HCT116 (cell line): ENCODE data around the gene RBP5.

ENCODE experiments used
- POLR2A ChIP-seq: IDR thresholded peaks from 2 replicates; pipeline ENCODE4 v1.7.0; 2011; ENCODE audit warnings: borderline replicate concordance; ENCODE audit not compliant: insufficient read depth, insufficient read length; ENCODE audit errors: extremely low read depth
- POLR2AphosphoS5 ChIP-seq: IDR thresholded peaks from 2 replicates; pipeline ENCODE4 v1.6.1; 2011; ENCODE audit warnings: mild to moderate bottlenecking, low read depth, low read length, moderate library complexity

- TF ChIP-seq POLR2A (no peak), POLR2AphosphoS5 (no peak)
Observed at GRCh38 chr12:7156259-7157197, 27.8 kb upstream of the RBP5 start.
